ENCODE measurements around the gene POLR1G.

Gene POLR1G

GRCh38 chr19:45363861-45364459 is 42.5 kb upstream of the POLR1G start:
- H3K27ac ChIP-seq, result no peak overlapping the region
- TF ChIP-seq CTCF (conservative IDR thresholded peaks at IDR 0.05) (no peak), ZFX (IDR thresholded peaks at IDR 0.05) (no peak)

- no peak overlapping the region for H3K27ac ChIP-seq
- TF ChIP-seq ZFX (IDR thresholded peaks at IDR 0.05) (no peak), CTCF (conservative IDR thresholded peaks at IDR 0.05) (no peak)
Measured at GRCh38 chr19:45364696-45365095, 41.7 kb upstream of the POLR1G start.

- TF ChIP-seq ZFX (IDR thresholded peaks at IDR 0.05) (no peak), CTCF (conservative IDR thresholded peaks at IDR 0.05) (no peak)
- H3K27ac ChIP-seq, result no peak overlapping the region
Measured at GRCh38 chr19:45368127-45368526, 38.3 kb upstream of the POLR1G start.

- no peak overlapping the region for H3K27ac ChIP-seq
- TF ChIP-seq CTCF (conservative IDR thresholded peaks at IDR 0.05) (no peak), ZFX (IDR thresholded peaks at IDR 0.05) (no peak)
Measured at GRCh38 chr19:45368737-45369340, 37.6 kb upstream of the POLR1G start.

GRCh38 chr19:45370410-45371204 is 35.8 kb upstream of the POLR1G start, which contains the start of gene ERCC2:
TSS of gene ERCC2 (minus strand) at chr19:45370573. CDS start at chr19:45370540, 33 bp downstream.
- peak within 1 kb of the TSS; percentile 78 for H3K27ac ChIP-seq
- no peak for TF ChIP-seq ZFX (IDR thresholded peaks at IDR 0.05)
- TF ChIP-seq CTCF (conservative IDR thresholded peaks at IDR 0.05), result no peak

GRCh38 chr19:45376045-45376724 is 30.3 kb upstream of the POLR1G start:
- no peak for TF ChIP-seq CTCF (conservative IDR thresholded peaks at IDR 0.05)
- no peak for TF ChIP-seq ZFX (IDR thresholded peaks at IDR 0.05)
- no peak overlapping the region for H3K27ac ChIP-seq

All from C4-2B (cell line).